Stimulated activated CD4-positive, alpha-beta T cell treated with anti-CD3 and anti-CD28 coated beads, Interleukin-12 subunit alpha, Interleukin-12 subunit beta, amount 100 ng/mL, for 4 hours (primary cell): ENCODE data around the gene CTAG1A.
"Not testable (repeated sequence)": the region's sequence is repeated elsewhere in the genome, so short reads cannot be mapped to it uniquely, and the experiment has no call there.

Experiments used
- DNase-seq: peaks from one replicate; pipeline ENCODE4 v3.0.0-alpha.2; 2020

CTAG1A gene

DNA sequence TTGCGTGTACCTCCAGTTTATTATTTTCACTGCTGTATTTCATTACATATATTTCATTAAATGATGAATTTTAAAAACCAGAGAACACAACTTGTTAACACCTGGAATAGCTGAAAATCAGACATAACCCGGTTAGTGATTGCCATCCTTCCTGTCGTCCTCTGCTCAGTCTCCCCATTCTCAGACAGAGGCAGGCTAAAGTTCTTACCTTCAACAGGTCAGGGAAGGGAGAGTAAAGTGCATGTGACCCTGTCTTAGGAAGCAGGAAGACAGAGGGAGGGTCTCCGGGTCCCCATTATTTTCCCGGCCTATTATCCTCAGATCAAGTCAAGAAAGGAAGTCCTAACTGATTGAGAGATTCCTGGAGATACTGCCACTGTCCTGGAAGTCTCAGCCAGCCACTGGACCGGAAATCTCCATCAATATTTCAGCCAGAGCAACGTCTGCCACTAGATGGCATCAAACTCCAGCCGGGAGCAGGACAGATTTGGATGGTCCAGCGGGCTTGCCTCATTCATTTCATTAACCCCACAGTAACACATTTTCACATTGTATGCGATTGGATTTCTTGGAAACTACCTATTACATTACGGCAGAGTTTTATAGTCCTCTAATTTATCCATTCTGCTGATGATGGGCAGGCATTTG, 36.0 kb downstream of the CTAG1A start:
- not testable (repeated sequence) for DNase-seq

DNA sequence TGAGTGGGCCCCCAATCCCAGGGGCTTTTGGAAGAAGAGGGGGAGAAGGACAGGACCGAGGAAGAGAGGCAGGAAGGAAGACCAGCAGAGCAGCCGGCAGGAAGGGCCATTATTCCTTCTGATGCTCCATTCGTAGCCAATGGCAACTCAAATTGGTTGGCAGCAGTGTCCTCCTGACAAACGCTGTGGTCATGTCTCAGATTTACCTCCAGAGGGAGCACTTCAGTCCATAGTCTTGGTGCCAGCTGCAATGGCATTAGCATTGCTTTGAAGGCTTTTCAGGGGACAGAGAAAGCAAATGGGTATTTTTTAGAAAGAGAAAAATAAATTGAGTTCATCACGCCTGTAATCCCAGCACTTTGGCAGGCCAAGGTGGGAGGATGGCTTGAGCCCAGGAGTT, 44.0 kb downstream of the CTAG1A start:
- DNase-seq: not testable (repeated sequence)

DNA sequence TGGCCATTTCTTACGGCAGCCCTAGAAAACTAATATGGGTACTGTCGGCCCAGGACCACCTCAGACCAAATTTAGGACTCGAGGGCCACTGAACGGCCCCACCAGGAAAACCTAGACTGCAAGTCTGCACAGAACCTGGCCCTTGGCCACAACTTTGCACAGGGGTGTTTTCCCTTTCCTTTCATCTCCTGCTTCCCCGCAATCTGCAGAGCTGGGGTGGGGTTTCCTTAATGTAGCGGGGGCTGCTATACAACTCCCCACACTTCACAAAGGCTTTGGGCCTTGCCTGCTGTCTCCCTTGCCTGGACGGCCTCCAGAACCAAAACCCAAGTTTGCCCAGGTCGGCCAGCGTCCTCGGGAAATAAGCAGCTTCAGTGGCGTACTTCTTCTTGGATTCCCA, 46.0 kb downstream of the CTAG1A start:
- DNase-seq: not testable (repeated sequence)

DNA sequence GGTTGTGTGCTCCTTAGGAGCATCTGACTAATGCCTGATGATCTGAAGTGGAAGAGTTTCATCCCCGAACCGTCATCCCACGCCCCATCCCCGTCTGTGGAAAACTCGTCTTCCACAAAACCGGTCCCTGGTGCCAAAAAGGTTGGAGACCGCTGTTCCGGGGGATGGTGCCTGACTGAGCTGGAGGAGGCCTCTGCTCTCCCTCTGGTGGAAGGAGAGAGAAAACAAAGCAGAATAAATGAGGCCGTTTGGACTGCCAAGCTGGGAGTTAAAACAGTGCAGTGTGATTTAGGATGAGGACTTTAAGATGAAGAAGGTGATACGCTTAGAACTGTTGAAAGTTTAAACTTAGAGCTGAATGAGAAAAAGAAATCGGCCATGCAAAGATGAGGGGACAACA, 48.7 kb downstream of the CTAG1A start:
- not testable (repeated sequence) for DNase-seq
